Fibroblast of skin of back (primary cell): ENCODE results near the gene SFMBT1.
"Not testable (repeated sequence)": the region's sequence is repeated elsewhere in the genome, so short reads cannot be mapped to it uniquely, and the experiment has no call there.

ENCODE experiments used
- DNase-seq: peaks from one replicate; pipeline ENCODE4 v3.0.0-alpha.2; 2013

Gene SFMBT1

DNA sequence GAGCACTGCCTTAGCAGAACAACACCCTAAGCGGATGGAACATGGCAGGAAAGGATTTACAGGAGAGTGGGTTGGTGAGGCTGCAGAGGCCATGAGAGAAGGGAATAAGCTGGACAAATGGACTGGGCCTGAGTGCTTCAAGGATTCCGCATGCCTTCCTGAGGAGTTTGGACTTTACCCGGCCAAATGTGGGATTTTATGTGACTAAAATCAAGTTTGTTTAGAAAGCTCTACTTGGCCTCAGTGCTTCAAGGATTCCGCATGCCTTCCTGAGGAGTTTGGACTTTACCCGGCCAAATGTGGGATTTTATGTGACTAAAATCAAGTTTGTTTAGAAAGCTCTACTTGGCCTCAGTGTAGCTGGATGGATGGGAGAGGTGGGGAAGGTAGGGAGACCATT lies 10.9 kb downstream of the SFMBT1 start:
- DNase-seq: not testable (repeated sequence)

DNA sequence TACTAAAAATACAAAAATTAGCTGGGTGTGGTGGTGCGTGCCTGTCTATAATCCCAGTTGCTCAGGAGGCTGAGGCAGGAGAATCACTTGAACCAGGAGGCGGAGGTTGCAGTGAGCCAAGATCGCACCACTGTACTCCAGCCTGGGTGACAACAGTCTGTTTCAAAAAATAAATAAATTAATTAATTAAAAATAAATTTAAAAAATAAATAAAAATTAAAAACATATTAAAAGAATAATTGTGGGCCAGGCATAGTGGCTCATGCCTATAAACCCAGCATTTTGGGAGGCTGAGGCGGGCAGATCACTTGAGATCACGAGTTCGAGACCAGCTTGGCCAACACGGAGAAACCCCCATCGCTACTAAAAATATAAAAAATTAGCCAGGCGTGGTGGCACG lies 11.5 kb downstream of the SFMBT1 start:
- DNase-seq: not testable (repeated sequence)

DNA sequence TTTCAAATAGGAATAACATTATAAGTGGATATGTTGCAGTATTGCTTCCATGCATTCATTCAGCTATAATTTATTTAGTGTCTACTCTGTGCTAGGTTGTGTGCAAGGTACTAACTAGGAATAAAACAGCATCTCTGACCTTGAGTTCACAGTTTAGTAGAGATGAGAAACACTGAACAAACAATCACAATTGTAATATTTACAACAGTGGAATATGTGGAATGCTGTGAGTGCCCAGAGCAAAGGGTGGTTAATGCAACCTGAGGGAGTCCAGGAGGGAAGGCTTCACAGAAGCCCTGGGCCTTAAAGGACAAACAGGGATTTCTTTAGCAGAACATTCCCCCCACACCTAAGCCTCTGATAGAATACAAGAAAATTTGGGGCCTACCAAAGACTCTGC lies 13.3 kb downstream of the SFMBT1 start:
- DNase-seq: no peak

DNA sequence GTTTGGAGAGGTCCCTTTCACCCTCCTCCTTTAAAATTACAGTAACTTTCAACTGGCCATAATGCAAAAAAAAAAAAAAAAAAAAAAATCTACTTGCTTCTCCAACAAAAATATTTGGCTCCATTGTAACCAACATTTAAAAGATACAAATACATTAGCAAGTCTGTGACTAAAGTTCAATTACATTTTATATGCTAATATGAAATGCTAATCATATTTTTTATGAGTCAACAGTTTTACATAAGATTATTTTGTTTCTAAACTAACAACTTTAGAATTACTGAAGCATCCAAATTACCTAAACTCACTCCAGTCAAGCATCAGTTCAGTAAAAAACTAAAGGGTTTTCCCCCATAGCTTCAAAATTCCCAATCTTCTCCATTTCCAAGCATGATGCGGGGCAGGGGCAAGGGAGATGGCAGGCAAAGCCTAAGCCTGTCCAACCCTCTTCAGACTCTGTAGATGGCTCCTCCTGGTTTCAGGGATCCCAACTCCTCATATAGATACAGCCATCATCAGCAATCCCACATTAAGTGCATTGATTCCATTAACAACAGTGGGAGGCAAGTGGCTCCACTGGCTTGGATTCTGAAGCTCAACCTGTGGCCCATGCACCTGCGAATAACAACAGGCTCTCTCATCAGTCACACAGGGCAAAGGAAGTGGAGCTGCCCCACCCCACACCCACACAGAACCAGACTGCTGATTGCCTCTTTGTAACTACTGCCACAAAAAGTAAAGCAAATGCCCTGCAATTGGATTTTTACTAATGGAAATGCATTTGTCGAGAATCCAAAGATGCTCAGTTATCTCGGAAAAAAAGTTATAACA lies 15.0 kb downstream of the SFMBT1 start:
- no peak for DNase-seq

DNA sequence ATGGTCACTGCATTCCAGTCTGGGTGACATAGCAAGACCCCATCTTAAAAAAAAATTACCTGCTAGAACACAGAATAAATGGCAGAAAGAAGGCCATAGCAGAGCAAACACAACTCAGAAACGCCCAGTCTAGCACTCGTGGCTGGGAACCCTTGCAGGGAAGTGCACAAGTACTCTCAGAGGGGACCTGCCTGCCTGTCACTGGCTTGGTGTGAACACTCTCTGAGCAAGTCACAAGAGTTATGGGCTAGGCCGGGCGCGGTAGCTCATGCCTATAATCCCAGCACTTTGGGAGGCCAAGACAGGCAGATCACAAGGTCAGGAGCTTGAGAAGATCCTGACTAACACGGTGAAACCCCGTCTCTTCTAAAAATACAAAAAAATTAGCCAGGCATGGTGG lies 17.2 kb downstream of the SFMBT1 start:
- DNase-seq: no peak

DNA sequence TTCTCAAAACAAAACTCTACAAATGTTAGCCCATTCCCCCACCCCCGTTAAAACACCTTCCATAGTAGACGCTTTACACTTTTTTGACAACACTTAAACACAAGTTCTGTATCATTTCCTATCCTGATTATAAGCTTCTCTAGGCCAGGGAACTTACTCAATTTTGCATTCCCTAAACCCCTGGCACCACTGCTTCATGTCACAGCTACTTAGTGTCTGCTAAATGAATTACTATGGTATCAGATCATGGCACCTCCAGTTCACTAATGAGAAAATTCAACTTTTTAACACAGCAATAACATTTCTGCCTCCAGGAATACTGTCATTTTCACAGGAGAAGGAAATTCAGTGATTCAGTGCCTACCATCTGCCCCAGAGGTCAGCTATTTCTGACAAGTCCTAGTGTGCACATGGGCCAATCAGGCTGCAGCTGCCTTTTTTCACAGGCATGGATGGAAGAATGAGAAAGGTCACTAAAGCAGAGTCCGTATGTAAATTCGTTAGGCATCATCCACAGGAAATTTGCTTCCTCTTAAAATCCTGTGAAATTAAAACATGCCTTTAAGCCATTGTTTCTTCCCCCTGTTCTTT lies 18.5 kb downstream of the SFMBT1 start:
- DNase-seq: no peak

DNA sequence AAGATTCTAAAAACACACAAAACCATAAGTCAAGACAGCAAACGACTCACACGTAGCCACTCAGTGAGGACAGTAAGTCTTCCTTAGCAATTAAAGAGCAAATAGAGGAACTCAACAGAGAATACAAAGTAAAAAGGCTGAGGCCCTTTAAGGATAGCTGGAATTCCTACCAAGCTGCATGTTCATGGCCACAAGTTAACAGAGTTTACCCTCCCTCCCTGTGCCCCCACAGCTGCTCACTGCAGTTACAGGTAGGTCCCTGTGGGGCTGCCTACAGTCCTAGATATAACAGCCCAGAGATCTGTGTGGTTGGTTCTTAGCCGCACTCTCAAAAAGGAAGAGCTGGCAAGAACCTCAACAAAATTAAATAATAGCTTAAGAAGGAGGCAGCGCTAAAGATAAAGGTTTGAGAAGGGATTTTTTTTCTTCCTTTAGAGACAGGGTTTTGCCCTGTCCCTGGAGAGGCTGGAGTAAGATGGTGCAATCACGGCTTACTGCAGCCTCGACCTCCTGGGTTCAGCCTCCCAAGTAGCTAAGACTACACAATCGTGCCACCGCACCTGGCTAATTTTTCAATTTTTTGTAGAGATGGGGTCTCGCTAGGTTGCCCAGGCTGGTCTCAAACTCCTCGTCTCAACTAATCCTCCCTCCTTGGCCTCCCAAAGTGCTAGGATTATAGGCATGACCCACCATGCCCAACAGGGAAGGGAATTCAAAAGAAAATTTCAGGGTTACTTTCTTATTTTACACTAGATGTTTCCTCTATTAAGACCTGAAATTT lies 19.3 kb downstream of the SFMBT1 start:
- no peak for DNase-seq

DNA sequence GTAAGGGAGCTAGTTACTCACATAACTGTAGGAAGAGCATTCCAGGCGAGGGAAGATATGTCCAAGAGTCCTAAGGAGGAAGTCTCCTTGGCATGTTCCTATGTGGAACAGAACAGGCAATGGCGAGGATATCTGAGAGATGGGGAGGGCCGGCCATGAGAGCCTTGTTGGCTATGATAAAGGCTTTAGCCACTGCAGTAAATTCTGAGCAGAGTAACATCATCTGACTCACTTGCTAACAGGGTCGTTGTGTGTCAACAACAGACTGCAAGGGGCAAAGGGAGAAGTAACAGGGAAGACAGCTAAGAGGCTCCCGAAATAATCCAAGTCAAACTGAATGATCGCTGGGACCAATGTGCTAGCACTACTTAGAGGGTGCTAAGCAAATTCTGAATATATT lies 21.6 kb downstream of the SFMBT1 start:
- DNase-seq: no peak

DNA sequence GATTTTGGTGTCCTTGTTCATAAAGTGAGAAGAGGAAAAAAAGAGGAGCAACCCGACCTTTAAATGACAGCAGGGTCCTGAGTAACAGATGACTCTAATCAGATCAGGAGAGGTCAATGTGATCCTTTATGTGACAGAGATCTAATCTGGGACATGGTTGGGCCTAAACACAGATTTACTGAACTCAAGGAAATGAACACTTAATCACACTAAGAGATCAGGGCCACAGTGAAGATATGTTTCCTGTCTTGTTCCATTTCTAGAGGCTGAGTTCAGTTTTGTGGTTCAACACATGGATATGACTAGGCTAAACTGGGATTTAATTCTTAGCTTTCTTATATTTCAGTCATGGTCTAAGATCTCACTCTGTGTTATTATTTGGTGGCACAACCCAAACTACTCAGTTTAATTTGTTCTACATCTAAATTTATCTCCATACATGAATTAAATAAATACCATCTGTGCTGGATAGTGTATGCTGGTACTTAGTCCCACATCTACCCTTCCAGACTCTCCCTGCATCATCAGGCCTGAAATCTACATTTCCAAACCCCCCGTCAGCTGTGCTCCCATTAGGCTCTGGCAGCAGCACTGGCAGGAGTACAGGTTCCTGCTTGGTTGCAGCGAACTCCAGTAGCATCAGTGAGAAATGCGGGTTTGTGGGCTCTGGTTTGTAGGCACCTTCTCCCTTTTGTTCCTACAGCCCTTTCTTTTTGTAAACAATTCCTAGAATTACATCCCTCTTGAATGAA lies 22.6 kb downstream of the SFMBT1 start:
- DNase-seq: no peak

DNA sequence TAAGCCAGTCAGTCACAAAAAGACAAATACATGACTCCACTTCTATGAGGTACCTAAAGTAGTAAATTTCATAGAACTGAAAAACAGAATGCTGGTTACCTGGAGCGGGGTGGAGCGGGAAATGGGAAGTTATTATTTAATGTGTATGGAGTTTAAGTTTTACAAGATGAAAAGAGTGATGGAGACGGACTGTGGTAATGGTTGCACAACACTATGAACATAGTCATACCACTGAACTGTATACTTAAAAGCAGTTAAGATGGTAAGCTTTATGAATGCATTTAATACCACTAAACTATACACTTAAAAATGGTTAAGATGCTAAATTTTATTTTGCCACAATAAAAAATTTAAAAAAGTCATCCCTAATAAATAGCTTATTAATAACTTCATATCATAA lies 23.2 kb downstream of the SFMBT1 start:
- no peak for DNase-seq

DNA sequence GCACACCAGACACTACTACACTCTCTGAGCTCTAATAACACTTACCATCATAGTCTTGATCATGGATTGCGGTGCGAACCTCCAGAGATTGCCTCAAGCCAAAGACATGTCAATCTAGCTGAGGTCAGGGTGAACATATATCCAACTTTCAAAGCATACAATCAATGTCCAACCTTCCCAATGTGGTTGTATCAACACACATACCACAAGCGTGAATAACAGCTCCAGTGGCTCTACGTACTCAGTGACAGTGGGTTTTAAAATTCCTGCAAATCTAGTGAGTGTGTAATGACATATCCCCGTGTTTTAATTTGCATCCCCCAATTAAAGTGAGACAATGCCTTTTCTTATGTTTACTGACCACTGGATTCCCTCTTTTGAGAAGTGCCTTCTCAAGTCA lies 29.6 kb downstream of the SFMBT1 start:
- peak; percentile 33 for DNase-seq

DNA sequence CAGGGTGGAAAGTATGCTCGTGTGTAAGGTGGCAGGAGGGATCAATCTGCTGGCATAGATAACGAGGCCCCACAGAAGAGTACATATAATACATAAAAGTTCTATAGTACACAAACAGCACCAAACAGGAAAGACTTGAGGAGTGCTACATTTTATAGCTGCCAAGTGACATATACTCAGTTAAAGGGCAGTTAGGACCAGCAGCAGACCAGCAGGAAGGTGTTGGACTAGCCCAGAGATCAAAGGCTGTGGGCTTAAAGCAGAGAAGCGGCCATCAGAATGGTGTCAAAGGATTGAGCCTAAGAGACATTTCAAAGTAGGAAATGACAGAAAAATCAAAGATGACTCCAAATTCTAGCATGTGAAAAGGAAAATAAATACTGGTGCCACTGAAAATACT lies 34.5 kb downstream of the SFMBT1 start:
- DNase-seq: no peak

DNA sequence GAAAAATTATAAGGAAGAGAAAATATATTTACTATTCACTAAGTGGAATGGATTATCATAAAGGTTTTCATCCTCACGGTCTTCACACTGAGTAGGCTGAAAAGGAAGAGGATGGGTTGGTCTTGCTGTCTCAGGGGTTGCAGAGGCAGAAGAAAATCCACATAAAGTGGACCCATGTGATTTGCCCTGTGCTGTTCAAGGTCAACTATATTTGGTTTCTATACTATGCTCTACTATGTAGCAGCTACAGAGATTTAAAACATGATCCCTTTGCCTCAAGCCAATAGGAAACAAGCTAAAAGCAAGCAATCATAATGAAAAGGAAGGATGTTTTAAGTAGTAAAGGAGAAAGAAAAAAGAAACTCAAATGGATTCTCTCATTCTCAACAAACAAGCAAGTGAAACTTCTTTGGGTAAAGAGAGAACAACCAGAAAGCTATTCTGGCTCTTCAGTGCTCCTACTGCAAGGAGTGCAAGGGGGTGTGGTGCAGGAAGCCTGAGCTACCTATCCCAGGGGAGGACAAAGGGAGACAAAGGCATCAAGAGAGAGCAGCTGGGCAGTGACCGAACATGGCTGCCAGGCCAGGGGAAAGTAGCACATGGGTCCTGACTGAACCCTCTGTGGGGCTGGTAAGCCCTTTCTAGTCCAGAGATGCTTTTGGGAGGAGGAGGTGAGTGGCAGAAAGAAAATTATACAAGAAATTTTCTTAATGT lies 35.9 kb downstream of the SFMBT1 start:
- no peak for DNase-seq

DNA sequence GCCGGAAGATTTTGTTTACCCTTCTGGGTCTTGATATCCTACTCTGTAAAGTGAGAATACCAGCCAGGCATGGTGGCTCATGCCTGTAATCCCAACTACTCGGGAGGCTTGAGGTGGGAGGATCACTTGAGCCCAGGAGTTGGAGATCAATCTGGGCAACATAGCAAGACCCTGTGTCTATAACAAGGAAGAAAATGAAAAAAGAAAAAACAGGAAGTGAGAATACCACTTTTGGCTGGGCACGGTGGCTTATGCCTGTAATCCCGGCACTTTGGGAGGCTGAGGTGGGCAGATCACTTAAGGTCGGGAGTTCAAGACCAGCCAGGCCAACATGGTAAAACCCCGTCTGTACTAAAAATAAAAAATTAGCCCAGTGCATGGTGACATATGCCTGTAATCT lies 36.9 kb downstream of the SFMBT1 start:
- DNase-seq: no peak

DNA sequence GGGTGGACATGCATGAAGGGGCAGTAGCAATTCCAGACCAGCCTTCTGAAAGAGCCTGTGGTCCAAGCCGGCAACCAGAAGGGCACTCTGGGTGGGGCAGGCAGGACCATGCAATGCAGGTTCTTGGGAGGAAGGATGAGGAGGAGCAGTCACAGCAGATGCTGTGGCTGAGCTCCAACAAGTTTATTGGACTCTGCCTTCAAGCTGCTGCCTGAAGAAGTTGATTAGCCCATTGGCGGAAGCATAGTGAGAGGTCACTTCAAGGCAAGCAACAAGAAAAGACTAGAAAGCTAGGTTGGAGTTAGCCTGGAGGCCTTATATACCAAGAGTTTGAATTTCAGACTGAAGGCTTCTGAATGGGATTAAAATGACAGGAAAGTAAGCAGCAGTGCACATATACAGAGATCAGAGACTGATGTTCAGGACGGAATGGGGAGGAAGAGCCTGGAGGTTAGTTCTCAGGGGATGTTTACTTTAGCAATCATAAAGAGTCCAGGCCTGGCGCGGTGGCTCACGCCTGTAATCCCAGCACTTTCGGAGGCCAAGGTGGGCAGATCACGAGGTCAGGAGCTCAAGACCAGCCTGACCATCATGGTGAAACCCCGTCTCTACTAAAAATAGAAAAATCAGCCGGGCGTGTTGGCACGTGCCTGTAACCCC lies 39.9 kb downstream of the SFMBT1 start:
- DNase-seq: no peak

DNA sequence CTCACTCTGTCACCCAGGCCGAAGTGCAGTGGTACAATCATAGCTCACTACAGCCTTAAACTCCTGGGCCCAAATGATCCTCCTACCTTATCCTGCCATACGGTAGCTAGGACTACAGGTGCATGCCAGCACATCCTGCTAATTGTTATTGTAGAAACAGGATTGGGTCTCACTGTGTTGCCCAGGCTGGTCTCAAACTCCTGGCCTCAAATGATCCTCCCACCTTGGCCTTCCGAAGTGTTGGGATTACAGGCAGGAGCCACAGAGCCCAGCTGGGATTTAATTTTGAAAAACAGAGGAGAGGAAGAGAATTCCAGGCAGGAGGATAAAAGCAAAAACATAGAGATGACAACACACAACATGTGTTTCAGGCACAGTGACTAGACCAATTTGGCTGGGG lies 40.5 kb downstream of the SFMBT1 start:
- no peak for DNase-seq

DNA sequence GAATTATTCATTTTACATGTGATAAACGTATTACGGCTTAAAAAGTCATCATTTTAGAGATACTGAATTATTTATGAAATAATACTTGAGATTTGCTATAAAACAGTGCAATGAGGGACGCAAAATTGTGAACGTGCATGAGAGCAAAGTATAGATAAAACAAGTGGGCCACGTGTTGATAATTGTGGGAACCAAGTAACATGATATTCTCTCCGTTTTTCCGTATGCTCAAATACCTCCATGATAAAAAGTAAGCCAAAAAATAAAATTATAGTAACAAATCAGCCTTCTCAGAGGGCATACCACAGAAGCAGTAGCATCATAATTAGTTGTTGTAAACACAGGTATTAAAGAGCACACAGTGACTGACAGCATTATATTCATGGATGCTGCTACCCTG lies 42.6 kb downstream of the SFMBT1 start:
- DNase-seq: no peak

DNA sequence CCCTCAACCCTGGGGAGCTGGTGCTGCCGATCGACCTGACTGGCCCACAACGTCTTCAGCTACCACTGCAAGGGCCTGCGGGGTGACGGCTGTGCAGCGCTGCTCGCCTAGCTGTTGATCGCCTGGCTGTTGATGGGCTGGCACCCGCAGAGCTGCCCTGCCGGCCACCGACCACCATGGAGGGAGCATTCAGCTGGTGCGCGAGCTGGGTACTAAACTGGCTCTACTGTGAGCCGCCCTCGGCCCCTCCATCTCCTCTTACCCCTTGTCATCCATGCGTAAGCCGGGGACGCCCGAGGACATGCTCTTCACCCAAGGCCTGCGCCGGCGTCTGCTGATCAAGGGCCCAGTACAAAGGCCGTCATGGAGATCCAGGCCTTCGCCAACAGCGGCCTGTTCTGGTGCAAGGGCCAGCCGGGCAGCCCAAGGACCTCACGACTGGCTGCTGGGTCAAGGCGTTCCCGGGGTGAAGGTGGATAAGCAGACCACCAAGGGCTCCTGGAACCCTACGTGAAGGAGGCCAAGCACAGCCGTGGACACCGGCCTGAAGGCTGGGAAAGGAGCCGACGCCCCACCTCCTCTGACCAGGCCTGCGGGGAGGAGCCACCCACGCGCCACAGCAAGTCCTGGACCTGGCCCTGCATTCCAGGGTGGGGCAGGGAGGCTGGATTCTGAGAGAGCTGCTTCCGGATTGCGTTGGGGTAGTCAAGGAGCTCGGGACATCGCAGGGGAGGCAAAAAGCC lies 46.9 kb downstream of the SFMBT1 start:
- DNase-seq: no peak

DNA sequence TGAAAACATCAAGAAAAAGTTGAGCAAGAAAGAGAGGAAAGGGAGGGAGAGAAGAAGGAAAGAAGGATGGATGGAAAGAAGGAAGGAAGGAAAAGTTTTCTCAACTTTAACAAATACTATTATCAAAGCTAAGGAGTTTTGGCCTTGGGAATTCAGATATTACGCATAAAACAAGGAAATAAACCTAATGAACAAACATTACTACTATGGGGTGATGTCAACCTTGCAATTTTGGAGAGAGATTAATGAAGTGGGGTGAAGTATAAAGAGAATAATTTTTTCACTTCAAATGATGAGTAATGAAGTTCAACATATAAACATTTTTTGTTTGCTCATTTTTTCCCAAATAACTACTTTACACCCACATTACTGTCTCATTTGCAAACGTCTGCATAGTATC lies 55.2 kb downstream of the SFMBT1 start:
- DNase-seq: no peak

DNA sequence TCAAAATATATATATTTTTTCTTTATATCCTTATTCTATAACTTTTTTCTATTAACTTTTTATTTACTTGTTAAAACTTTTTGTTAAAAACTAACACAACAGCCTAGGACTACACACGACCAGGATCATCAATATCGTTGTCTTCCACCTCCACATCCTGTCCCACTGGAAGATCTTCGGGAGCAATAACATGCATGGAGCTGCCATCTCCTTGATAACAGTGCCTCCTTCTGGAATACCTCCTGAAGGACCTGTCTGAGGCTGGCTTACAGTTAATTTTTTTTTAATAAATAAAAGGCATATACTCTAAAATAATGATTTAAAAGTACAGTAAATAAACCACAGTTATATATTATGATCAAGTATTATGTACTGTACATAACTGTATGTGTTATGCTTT lies 58.9 kb downstream of the SFMBT1 start:
- peak; percentile 32 for DNase-seq

DNA sequence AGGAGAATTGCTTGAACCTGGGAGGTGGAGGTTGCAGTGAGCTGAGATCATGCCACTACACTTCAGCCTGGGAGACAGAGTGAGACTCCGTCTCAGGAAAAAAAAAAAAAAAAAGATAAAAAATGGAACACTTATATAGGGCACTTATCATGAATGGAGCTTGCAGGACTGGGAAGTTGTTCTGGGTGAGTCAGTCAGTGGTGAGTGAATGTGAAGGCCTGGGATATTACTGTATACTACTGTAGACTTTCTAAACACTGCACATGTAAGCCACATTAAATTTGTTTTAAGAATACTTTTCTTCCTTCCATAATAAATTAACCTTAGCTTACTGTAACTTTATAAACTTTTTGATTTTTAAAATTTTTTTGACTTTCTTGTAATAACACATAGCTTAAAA lies 59.8 kb downstream of the SFMBT1 start:
- DNase-seq: peak; percentile 26
